Activated CD4-positive, alpha-beta T cell treated with anti-CD3 and anti-CD28 coated beads, Interleukin-10, Interleukin-2, amounts not matched to agents 100 ng/mL and 50 ng/mL, durations not matched to agents 16 hours and 8 hours (primary cell): Measurements from ENCODE around the gene DLX5.

Source experiments
- DNase-seq: peaks from one replicate; pipeline ENCODE4 v3.0.0-alpha.2; 2020

DLX5 gene

GRCh38 chr7:97004247-97005182 is 20.1 kb downstream of the DLX5 start:
- no peak for DNase-seq

- no peak for DNase-seq
Observed at GRCh38 chr7:97003262-97004246, 21.1 kb downstream of the DLX5 start.

- no peak for DNase-seq
Observed at GRCh38 chr7:97002555-97003261, 21.9 kb downstream of the DLX5 start.

- DNase-seq = no peak
Observed at GRCh38 chr7:97001656-97002554, 22.7 kb downstream of the DLX5 start.

- DNase-seq = no peak
Observed at GRCh38 chr7:97001221-97001620, 23.4 kb downstream of the DLX5 start.

- no peak for DNase-seq
Observed at GRCh38 chr7:96998744-96999143, 25.9 kb downstream of the DLX5 start.

- no peak for DNase-seq
Observed at GRCh38 chr7:96998333-96998732, 26.3 kb downstream of the DLX5 start.

GRCh38 chr7:96997512-96998032 is 27.1 kb downstream of the DLX5 start:
- no peak for DNase-seq

GRCh38 chr7:96996958-96997511 is 27.6 kb downstream of the DLX5 start:
- no peak for DNase-seq

GRCh38 chr7:96996111-96996957 is 28.3 kb downstream of the DLX5 start:
- no peak for DNase-seq

- no peak for DNase-seq
Observed at GRCh38 chr7:96995406-96996110, 29.1 kb downstream of the DLX5 start.

- no peak for DNase-seq
Observed at GRCh38 chr7:96993980-96994379, 30.7 kb downstream of the DLX5 start.

GRCh38 chr7:96993094-96993865 is 31.4 kb downstream of the DLX5 start:
- no peak for DNase-seq

GRCh38 chr7:96992192-96993005 is 32.2 kb downstream of the DLX5 start:
- no peak for DNase-seq

GRCh38 chr7:96991546-96992191 is 33.0 kb downstream of the DLX5 start:
- no peak for DNase-seq

- DNase-seq = no peak
Observed at GRCh38 chr7:96989859-96990317, 34.7 kb downstream of the DLX5 start.

GRCh38 chr7:96989241-96989858 is 35.3 kb downstream of the DLX5 start:
- no peak for DNase-seq
